HK-2 (cell line): ENCODE measurements around the gene MFSD1.

Source experiments
- DNase-seq: peaks from one replicate; pipeline ENCODE4 v3.0.0-alpha.2; 2018; ENCODE audit not compliant: unreplicated experiment

The MFSD1 gene

DNA sequence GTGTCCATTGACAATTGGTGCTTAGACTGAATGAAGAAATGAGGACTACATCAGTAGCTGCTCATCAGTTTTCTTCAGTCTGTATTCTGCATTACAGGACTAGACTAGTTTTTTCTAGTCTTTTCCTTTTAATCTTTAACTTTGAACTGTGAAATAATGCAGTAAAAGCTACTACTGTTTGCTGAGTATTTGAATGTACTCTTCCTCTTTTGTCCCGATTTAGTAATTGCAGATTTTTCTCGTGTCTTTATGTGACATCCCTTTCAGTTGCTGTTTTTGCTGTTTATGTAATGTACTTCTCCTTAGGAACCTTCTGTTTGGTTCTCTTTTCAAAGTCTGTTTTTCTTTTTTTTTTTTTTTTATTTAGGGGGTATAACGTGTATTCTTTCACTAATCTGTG, 17.4 kb downstream of the MFSD1 start:
- no peak for DNase-seq

DNA sequence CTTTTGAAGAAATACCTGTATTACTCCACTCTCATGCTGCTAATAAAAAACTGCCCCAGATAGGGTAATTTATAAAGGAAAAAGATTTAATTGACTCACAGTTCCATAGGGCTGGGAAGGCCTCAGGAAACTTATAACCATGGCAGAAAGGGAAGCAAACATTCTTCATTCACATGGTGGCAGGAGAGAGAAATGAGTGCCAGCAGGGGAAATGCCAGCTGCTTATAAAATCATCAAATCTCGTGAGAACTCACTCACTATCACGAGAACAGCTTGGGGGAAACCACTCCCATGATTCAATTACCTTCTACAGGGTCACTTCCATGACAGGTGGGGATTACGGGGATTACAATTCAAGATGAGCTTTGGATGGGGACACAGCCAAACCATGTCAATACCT, 18.7 kb downstream of the MFSD1 start:
- DNase-seq: no peak

DNA sequence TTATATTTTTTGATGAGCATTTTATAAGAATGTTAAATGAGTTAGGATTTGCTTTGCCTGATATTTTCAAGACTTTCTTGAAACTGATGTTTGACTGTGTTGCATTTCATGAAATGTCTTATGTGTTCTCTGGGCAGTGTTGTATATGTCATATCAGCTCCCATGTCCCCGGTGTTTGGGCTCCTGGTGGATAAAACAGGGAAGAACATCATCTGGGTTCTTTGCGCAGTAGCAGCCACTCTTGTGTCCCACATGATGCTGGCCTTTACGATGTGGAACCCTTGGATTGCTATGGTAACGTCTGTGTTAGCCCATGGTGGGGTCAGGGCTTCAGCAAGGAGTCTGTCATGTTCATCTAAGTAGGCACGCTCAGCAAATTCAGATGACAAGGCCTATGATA, 20.0 kb downstream of the MFSD1 start:
- no peak for DNase-seq

DNA sequence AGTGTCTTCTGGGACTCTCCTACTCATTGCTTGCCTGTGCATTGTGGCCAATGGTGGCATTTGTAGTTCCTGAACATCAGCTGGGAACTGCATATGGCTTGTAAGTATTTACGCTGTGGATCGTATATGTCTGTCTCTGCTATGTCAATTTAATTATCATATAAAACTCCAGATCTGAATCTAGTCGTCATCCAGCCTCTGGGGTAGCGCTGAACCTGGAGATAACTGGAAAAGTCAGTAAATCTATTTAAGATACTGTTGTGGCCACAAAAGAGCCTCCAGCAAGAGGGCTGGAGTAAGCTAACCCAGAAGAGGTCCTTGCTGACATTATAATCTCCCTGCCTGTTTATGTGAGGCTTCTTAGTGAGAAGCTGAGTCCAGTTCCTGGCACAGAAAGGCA, 21.6 kb downstream of the MFSD1 start:
- DNase-seq: no peak

DNA sequence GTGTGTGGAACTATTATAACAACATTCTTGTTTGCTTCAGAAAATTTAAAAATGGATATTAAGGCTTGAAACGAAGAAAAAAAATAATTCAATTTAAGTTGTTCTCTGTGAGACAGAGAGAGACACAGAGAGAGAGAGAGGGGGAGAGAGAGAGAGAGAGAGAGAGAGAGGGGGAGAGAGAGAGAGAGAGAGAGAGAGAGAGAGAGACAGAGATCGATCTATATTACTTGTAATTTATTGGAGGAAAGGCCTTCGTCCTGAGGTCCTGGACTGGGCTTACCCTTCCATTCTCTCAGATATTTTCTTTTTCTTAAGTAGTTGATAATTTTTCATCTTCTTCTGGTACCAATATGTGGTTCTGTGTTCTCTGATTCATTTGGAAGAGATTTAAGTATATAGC, 25.9 kb downstream of the MFSD1 start:
- no peak for DNase-seq

DNA sequence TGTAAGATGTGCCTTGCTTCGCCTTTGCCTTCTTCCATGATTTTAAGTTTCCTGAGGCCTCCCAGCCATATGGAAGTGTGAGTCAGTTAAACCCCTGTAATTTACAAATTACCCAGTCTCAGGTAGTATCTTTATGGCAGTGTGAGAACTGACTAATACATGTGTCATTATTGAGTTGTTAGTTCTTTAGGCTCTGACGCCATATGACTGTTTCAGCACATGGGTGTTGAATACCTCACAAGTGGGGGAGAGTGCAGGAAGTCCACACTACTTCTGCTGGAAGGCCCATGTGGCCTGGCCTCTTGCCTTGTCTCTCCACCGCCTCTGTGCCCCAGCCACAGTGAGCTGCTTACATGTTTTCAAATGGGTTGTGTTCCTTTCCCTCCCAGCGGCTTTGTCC, 28.5 kb downstream of the MFSD1 start:
- no peak for DNase-seq

DNA sequence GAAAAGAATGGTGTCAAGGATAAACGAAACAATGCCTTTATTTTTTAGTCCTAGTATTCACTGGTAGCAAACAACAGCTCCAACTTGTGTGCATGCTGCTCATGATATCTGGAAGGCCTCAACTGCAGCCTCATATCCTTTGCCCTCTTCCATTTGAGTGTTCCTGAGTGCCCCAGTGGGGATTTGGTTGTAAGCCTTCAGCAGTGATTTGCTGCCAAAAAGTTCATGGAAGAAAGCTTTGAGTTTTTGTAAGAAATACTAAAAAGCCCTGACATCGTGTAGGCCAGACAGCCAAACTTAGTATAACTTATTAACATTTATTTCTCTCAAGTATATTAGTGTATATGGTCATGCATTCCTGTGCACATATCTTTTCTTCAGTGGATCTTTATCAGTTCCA, 30.0 kb downstream of the MFSD1 start:
- DNase-seq: no peak

DNA sequence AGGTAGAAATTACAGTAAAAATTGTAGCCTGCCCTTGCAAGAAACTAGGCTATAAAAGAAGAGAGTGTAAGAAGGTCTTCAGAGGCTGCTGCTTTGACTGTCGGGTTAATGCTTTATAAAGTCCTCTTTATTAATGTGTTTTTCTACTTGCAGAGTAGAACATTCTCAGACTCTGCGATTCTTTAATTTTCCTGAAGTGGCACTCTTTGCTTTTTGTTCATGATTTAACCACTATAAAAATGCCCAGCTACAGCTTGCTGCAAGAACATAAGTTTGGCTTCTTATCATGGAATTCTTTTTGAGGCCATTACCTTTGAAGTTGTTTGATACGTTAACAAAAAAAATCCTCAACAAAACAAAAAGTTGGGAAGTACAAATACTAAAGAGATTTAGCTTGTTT, 33.8 kb downstream of the MFSD1 start:
- no peak for DNase-seq

DNA sequence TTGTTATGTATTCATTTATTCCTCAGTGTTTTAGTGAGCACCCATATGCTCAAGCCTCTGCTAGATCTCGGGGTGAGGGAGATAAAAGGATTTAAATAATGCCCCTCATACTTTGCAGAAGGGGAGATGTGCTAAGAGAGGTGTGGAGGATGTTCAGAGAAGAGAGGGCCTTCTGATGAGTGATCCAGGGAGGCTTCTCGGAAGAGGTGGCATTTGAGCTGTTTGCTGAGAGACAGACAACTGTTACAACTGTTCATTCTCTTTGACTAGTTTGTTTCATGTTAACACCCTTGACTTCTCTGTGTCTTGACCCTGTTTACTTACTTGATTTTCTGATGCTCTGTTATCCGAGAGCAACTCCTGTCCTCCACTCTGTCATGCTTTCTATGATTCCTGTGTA, 34.5 kb downstream of the MFSD1 start:
- DNase-seq: no peak

DNA sequence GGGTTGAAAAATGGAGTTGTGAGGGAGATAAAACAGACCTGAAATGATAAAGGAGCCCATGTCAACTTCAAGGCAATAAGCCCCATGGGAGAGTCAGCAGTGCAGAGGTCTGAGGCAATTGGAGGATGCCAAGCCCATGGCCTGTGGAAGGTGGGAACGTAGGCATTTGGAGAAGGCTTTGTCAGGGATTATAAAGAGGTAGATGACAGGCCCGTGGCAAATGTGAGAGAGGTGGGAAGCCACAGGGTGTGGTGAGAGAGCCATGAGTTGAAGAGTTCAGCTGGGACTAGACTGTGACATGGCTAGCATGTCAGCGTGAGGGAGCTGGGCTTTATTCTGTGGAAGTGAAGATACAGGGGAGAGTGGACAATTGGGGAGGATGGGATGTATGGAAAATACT, 35.4 kb downstream of the MFSD1 start:
- DNase-seq: no peak

DNA sequence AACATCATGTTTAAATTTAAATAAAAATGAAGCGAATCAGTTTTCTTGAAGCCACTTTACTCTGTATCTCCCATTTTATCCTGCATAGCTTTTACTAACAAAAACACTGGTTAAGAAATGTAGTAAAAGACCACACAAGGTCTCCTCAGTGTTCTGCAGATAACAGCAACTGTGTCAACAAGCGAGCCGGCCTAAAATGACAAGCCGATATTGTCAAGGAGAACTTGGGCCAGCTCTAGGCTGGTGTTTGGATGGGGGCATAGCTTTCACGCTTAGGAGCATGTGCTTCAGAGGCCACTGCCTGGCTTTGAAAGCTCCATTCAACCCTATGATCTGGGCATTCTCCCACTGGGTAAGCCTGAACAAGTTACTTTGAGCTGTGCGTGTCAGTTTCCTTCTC, 38.1 kb downstream of the MFSD1 start:
- no peak for DNase-seq

DNA sequence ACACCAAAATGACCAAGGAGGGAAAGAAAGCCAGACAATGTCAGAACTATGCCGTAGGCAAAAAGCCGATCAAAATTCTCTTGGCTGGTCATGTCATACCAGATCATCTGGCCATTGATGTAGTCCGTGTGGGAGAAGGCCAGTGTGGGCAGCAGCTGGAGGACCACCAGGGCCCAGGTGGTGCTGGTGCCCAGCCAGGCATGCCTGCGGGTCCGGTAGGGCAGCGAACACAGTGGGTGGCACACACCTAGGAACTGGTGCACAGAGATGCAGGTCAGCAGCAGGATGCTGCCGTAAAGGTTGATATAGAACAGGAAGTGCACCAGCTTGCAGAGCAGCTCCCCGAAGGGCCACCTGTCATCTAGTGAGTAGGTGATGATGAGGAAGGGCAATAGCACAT, 39.5 kb downstream of the MFSD1 start:
- no peak for DNase-seq

DNA sequence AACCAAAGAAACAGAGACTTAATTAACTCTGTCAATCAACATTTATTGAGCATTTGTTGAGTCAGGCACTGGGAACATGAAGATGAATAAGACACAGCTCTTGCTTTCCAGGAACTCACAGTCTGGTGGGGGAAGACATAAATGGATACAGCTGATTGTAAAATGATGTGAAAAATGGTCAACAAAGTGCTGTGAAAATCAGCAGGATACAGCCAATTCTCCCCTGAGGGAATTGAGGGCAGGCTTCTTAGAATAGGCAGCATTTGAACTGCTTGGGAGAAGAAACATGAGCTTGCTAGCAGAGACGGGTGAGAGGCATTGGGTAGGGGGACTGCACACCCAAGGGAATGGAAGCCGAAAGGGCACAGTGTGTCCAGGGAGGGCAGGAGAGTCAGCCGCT, 41.1 kb downstream of the MFSD1 start:
- DNase-seq: no peak

DNA sequence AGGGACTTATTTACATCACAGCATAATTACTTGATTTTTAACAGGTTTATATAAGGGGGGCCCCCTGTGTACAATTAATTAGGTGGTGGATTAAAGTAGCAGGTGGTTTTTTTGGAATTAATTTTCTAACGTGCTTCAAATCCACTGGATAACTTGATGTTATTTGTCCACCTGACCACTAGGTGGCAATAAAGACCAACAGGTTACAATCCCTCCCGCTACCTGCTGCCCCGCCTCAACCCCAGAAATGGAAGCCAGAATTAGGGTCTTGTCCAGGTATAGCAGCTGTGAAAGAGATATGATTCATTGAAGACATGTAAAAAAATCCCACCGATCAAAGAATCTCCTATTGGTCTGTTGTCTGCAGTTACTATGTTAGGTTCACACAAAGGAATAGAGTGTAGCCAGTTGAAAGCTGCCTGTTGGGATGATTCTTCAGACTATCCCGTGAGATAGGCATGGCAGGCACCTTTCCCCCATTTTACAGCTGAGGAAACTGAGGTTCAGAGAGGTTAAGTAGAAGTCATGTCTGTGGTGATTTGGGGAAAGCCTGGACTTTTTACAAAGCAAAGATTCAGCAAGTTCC, 44.0 kb downstream of the MFSD1 start:
- peak; percentile 20 for DNase-seq

DNA sequence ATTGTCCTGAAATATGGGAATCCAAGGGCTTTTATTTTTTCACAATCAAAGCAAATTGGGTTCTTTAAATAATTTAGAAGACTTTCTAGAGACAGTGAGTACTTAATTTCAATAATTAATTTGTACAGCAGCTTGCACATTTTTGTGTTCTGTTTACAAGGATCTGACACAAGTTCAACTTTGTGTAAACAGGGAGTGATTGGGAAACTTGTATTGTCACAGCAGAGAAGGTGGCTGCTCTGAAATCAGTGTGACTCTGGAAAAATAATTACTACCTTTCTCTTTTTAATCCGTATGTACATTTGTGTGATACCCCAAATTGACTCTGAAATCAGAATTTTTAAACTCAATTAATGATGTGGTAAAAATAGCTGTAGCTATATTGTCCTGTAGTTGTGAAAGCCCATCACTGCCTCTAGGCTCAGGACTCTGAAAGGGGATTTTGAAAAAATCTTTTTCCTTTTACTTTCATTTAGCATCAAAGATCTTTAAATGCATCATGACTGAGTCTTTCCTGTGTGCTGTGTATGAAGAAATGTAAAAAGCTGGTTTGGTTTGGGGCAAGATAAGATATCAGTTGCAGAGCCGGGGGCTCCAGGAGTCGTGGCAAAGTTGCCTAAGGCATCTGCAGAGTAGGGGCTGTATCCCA, 45.1 kb downstream of the MFSD1 start:
- DNase-seq: no peak

DNA sequence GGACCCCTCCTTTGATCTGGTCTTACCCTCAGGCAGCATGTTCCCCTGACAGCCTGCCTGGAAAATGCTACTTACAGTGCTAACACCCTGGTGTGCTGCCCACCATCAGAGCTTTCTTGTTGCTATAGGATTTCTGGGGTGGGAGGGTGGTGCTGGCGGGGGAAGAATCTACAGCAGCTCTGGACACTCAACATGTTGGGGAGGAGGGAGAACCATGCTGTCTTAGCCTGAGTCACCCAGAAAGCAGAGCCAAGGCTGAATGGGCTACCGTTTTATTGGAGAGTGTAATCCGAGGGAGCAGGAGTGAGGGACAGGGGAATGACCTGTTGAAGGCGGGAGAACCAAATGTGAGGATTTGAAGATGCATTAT, 45.6 kb downstream of the MFSD1 start:
- no peak for DNase-seq

DNA sequence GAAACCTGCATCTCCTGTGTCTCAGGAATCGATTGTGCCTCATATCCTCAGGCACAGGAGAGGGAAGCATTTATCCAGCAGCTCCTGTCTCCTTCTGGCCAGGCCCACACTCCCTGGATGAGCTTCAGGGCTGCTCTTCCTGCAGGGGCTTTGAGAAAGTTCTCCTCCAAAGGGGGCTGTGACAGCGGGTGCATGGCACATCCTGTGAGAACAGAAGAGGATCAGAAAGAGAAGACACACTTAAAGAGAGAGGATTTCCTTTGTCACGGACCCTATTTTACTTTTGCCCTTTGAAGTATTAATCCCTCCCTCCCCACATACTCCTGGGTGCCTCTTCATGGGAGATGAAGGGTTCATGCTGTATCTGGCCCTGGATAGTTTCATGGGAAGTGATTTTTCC, 46.0 kb downstream of the MFSD1 start:
- no peak for DNase-seq

DNA sequence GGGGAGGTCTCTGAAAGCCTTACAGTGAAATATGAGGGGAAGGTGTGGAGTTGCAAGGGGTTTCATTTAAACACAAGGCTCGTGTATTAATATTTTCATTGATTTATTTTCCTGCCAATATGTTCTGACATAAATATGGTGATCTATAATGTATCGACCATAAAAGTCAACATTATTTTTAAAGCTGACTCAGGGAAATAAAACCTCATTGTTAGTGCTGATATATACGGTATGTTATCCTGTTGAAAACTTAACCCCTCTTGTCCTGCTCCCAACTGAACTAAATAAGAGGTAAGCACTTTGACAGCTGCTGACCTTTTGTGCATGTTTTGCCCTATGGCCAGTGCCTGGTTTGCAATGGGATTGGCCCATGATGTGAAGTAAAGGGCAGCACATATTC, 47.9 kb downstream of the MFSD1 start:
- DNase-seq: no peak

DNA sequence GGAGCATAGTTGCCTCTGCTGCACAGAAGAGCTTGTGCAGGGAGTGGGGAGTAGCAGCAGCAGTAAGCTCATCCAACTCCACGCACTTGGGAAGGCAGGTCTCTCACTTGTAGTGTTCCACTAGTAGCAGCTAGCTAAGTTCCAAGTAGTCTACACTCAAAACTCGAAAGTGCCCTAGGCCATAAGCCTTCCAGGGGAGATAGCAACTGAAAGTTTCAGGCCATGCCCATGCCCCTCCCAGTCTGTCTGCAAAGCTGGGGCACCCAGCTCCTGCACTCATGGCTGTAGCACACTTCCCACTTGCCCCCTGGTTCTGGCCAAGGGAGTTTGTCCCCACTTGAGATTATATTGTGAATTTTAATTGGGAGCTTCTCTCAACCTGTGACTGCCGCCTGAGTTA, 57.5 kb downstream of the MFSD1 start:
- no peak for DNase-seq

DNA sequence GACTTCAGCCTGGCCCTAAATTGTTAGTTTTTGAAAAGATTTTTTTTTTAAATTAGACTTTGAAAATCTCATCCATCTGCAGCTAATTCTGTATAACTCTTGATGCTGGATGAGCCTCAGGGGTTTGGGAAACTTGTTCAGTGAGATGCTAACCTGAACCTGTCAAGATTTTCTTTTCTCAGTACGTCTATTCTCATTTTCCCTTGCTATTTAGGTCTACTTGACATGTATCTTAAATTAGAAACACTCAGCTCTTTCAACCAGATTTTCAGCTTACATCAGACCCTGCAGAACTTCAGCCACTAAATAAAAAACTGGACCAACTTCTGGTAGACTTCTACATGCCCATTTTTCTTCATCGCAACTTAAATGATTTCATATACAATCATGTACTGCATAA, 61.4 kb downstream of the MFSD1 start:
- no peak for DNase-seq

DNA sequence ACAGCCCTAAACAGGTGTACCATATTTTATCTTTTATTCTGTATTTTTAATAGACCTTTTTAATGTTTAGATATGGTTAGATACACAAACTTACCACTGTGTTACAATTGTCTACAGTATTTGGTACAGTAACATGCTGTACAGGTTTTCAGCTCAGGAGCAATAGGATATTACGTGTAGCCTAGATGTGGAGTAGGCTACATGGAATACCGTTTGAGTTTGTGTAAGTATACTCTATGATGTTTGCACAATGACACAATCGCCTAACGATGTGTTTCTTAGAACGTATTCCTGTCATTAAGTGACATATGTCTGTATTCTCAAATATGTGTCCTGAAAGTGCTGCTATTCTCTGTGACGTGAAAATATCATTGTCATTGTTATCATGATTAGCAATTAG, 62.6 kb downstream of the MFSD1 start:
- DNase-seq: no peak

DNA sequence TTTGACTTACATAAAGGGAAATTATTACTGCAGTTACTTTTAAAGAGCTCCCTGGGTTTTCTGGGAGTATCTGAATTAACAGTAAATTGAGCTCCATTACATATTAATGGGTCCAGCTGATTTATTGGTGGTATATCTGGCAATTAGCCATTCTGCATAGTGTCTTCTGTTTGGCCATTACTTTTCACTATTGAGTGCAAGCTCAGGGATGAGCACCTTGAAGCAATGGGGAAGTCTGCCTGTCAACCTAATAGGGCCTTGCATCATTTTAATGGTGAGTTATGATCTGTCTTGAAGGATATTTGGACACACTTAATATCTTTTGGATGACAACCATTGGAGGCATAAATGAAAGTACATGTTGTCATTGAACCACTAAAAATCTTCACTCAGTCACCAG, 73.8 kb downstream of the MFSD1 start:
- no peak for DNase-seq
